Endothelial cell of umbilical vein (primary cell): ENCODE measurements around the gene GSTCD.

Experiments
- CTCF ChIP-seq, 2 donors: IDR thresholded peaks; 1 replicate in 1 of 2; 2 replicates in 1 of 2; pipeline ENCODE4 v1.5.1; 2011; ENCODE audit warnings: low read length in 2 of 2, mild to moderate bottlenecking in 2 of 2, moderate library complexity in 2 of 2, control low read depth in 1 of 2, inconsistent platforms in 1 of 2, low read depth in 1 of 2; ENCODE audit not compliant: insufficient read depth in 1 of 2; ENCODE audit errors: extremely low read depth in 1 of 2
- EZH2 ChIP-seq: IDR thresholded peaks from 2 replicates; pipeline ENCODE4 v1.6.1; 2012; ENCODE audit warnings: borderline replicate concordance, low read depth, mild to moderate bottlenecking, moderate library complexity, low read length, inconsistent platforms; ENCODE audit not compliant: severe bottlenecking

- TF ChIP-seq CTCF (IDR thresholded peaks at IDR 0.05; ENCODE audit: extremely low read depth in 1 of 2, insufficient read depth in 1 of 2, low read depth in 1 of 2, low read length in 2 of 2) = no peak
- TF ChIP-seq EZH2 = no peak
Observed at GRCh38 chr4:105786748-105787147, 78.2 kb downstream of the GSTCD start.
